IMR-90 (cell line): ENCODE results near the gene C14orf93.

Experiments used
- BHLHE40 ChIP-seq: fragments of 150-350 bp; IDR thresholded peaks from 2 replicates; pipeline ENCODE4 v1.6.1; 2016; ENCODE audit warnings: mild to moderate bottlenecking, low read depth, low read length
- MAFK ChIP-seq: IDR thresholded peaks from 2 replicates; pipeline ENCODE4 v1.6.1; 2012; ENCODE audit warnings: low read depth, low read length, improper control_type of control experiment
- NFE2L2 ChIP-seq: fragments of 150-350 bp; IDR thresholded peaks from 2 replicates; pipeline ENCODE4 v1.6.1; 2016; ENCODE audit warnings: low read depth, mild to moderate bottlenecking, low read length
- POLR2A ChIP-seq: IDR thresholded peaks from 2 replicates; pipeline ENCODE4 v1.6.1; 2012; ENCODE audit warnings: mild to moderate bottlenecking, low read depth, low read length
- RAD21 ChIP-seq: IDR thresholded peaks from 2 replicates; pipeline ENCODE4 v1.6.1; 2012; ENCODE audit warnings: low read length, improper control_type of control experiment
- RFX5 ChIP-seq: IDR thresholded peaks from 2 replicates; pipeline ENCODE4 v1.8.0; 2012; ENCODE audit warnings: low read depth, mild to moderate bottlenecking, low read length, moderate library complexity
- SMC3 ChIP-seq: fragments of 150-350 bp; IDR thresholded peaks from 2 replicates; pipeline ENCODE4 v1.6.1; 2016; ENCODE audit warnings: low read depth, mild to moderate bottlenecking, antibody characterized with exemption, low read length, moderate library complexity
- TF ChIP-seq, protein P1 (sequence below): conservative IDR thresholded peaks from 2 replicates; pipeline ENCODE4 v1.5.1; 2012; ENCODE audit warnings: mild to moderate bottlenecking, low read depth, low read length, improper control_type of control experiment

- TF ChIP-seq POLR2A (no peak), RAD21 (no peak), SMC3 (no peak), NFE2L2 (no peak), MAFK (no peak), RFX5 (no peak), BHLHE40 (no peak)
- TF ChIP-seq, protein P1, sequence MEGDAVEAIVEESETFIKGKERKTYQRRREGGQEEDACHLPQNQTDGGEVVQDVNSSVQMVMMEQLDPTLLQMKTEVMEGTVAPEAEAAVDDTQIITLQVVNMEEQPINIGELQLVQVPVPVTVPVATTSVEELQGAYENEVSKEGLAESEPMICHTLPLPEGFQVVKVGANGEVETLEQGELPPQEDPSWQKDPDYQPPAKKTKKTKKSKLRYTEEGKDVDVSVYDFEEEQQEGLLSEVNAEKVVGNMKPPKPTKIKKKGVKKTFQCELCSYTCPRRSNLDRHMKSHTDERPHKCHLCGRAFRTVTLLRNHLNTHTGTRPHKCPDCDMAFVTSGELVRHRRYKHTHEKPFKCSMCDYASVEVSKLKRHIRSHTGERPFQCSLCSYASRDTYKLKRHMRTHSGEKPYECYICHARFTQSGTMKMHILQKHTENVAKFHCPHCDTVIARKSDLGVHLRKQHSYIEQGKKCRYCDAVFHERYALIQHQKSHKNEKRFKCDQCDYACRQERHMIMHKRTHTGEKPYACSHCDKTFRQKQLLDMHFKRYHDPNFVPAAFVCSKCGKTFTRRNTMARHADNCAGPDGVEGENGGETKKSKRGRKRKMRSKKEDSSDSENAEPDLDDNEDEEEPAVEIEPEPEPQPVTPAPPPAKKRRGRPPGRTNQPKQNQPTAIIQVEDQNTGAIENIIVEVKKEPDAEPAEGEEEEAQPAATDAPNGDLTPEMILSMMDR = no peak
Observed at GRCh38 chr14:23047751-23048693, 38.1 kb upstream of the C14orf93 start.
